ENCODE data around the gene EMILIN1. TPM values are rescaled to one million over a fixed set of nuclear protein-coding genes. Genes with fewer than 3 reads are reported as not detected.
"Not testable (repeated sequence)": the region's sequence is repeated elsewhere in the genome, so short reads cannot be mapped to it uniquely, and the experiment has no call there.

EMILIN1 gene
- total RNA-seq, 1 donor from 2014 or later: 25.8 TPM

DNA sequence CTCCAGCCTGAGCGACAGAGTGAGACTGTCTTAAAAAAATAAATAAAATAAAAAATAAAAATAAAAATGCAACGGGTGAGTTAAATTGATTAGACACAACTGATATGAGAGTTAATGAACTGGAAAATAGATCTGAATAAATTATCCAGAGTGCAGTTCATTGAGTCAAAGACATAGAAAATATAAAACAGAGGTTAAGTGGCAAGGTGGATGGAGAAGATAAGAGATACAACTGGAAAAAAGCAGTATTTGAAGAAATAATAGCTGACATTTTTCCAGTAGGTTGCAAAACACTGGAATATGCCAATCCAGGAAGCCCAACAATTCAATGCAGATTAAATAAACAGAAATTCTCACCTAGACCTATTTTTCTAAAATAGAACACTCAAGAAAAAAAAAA is 29.8 kb downstream of the EMILIN1 start:
- DNase-seq (ENCODE audit: missing footprints) (no peak), ATAC-seq (no peak)
- intact Hi-C loops (cut with DNase I): no loop called here

GRCh38 chr2:27109083-27109482 is 30.7 kb downstream of the EMILIN1 start:
- ATAC-seq (no peak), DNase-seq (ENCODE audit: missing footprints) (no peak)
- intact Hi-C loops (cut with DNase I): no loop called here

DNA sequence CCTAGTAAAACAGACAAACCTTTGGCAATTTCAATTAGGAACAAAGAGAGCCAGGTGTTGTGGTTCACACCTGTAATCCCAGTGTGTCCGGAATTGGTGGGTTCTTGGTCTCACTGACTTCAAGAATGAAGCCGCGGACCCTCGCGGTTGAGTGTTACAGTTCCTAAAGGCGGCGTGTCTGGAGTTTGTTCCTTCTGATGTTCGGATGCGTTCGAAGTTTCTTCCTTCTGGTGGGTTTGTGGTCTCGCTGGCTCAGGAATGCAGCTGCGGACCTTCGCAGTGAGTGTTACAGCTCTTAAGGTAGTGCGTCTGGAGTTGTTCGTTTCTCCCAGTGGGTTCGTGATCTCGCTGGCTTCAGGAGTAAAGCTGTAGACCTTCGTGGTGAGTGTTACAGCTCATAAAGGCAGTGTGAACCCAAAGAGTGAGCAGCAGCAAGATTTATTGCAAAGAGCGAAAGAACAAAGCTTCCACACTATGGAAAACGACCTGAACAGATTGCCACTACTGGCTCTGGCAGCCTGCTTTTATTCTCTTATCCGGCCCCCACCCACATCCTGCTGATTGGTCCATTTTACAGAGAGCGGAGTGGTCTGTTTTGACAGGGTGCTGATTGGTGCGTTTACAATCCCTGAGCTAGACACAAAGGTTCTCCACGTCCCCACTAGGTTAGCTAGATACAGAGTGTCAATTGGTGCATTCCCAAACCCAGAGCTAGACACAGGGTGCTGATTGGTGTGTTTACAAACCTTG is 32.4 kb downstream of the EMILIN1 start:
- DNase-seq (ENCODE audit: missing footprints): peak; percentile 37
- ATAC-seq; intact Hi-C loops (cut with DNase I): not testable (repeated sequence)

GRCh38 chr2:27111392-27112078 is 33.1 kb downstream of the EMILIN1 start:
- DNase-seq (ENCODE audit: missing footprints); ATAC-seq: not testable (repeated sequence)

GRCh38 chr2:27115519-27115918 is 37.1 kb downstream of the EMILIN1 start:
- no peak for DNase-seq (ENCODE audit: missing footprints)
- intact Hi-C loops (cut with DNase I): no loop called here
- no peak for ATAC-seq

More at GRCh38 chr2:27111392-27112078, 33.1 kb downstream of the EMILIN1 start:
- intact Hi-C loops (cut with DNase I): not testable (repeated sequence)

GRCh38 chr2:27117995-27118524 is 39.6 kb downstream of the EMILIN1 start:
- ATAC-seq: no peak

DNA sequence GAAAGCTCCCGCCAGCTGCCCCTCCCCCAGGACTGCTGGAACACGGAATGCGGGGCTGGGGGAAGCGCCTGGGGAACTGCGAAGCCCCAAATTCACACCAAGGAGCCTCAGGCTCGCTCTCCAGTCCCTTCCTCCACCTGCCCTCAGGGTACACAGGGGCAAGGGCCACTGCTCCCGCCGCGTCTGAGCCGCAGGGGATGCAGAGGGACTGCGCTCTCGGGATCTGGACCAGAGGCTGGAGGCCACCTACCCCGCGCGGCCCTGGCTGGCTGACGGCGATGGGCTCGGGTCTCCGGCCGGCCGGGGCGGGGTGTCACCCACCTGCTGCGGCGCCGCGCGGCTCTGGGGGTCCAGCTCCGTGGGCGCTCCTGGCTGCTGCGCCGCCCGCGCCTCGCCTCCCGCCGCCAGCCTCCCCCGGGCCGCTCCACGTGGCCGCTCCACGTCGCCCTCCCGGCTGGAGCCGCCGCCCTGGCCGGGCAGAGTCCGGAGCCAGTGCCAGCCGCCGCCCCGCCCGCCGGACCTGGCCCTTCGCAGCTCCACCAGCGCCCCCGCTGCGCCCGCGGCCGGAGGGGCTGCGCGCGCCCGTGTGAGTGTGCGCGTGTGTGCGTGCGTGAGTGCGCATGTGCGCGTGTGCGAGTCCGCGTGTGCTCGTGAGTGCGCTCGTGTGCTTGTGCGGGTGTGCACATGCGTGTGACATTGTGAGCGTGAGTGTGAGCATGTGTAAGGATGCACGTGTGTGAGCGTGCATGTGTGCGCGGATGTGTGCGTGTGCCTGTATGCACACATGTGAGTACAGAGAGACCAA is 40.3 kb downstream of the EMILIN1 start, which contains the start of gene CGREF1:
Gene CGREF1, minus strand, starts transcription at position 604 of the 805 bp plus-strand sequence. CDS start 14,762 bp downstream, outside the sequence.
- intact Hi-C loops (cut with DNase I): no loop called here
- DNase-seq (ENCODE audit: missing footprints): no peak
- ATAC-seq: no peak

More at GRCh38 chr2:27117995-27118524, 39.6 kb downstream of the EMILIN1 start:
- no peak for DNase-seq (ENCODE audit: missing footprints)
- intact Hi-C loops (cut with DNase I): no loop called here

GRCh38 chr2:27119330-27119670 is 40.9 kb downstream of the EMILIN1 start:
- ATAC-seq; intact Hi-C loops (cut with DNase I); DNase-seq (ENCODE audit: missing footprints): not testable (repeated sequence)

DNA sequence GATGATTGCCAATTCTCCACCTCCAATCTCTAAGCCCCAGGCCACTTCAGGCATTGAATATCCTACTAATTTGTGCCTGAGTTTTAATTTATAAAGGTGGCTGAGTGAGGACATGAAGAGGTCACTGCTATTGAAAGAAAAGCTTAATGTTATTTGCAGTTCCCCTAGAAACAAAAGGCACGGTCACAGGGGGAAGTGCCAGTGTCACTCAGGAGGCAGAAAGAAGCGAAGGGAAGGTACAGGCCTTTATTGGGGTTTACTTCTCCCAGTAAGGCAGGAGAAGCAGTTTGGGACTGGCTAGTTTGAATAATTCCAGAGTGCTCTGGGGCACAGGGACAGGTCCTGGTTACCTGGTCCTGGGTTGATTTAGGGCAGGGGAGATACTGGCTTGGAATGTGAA is 43.5 kb downstream of the EMILIN1 start:
- ATAC-seq (no peak), DNase-seq (ENCODE audit: missing footprints) (no peak)
- intact Hi-C loops (cut with DNase I): no loop called here

DNA sequence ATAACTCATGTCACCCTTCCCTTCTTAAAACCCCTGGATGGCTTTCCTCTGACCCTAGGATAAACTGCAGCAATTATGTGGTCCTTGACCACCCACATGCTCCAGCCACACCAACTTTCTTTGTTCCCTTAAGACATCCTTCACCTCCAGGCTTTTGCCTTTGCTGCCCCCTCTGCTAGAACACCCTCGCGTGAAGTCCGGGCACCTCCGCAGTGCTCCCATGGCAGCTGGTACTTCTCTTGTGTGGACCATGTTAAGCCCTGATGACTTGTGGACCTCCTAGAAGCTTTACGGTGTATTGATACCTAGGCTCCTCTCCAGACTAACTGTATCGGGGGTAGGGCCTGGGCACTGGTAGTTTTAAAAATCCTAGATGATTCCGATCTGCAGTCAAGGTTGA is 44.4 kb downstream of the EMILIN1 start:
- no peak for ATAC-seq
- no peak for DNase-seq (ENCODE audit: missing footprints)
- intact Hi-C loops (cut with DNase I): no loop called here

DNA sequence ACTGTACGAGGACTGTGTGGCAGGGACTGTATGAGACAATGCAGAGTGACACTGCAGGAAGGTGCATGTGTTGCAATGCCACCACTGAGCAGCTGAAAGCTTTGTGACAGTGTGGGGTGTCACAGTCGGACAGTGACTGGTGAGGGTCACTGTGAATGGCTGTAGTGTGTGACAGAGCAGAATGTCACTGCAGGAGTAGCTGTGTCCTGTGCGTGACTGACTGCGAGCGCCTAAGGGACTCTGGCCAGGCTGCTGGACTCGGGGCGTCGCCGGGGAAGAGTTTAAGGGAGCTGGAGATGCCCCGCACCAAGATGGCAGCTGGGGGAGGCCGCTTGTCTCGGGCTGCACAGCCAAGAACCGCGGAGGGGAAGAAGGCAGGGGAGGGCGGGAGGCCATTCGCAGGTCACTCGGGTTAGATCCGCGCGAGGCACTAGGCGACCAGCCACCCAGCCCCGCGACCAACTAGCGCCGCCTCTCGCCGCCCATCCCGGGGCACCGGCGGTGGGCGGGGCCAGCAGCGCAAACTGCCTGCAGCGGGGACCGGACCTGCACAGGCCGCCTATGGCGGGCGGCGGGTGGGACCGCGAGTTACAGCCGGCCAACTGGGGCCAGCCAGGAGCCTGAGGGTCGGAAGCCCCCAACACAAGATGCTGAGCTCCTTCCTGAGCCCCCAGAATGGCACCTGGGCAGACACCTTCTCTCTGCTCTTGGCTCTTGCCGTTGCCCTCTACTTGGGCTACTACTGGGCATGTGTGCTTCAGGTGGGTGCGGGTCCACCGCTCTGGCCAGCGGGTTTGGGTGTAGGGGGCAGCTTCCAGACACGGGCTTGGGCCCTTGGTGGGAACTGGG is 45.1 kb downstream of the EMILIN1 start, which contains the start of gene ABHD1:
Gene ABHD1, plus strand, starts transcription at position 514 of the 849 bp plus-strand sequence. Its CDS starts 134 bp downstream, at position 648.
- peak; percentile 88 for ATAC-seq

DNA sequence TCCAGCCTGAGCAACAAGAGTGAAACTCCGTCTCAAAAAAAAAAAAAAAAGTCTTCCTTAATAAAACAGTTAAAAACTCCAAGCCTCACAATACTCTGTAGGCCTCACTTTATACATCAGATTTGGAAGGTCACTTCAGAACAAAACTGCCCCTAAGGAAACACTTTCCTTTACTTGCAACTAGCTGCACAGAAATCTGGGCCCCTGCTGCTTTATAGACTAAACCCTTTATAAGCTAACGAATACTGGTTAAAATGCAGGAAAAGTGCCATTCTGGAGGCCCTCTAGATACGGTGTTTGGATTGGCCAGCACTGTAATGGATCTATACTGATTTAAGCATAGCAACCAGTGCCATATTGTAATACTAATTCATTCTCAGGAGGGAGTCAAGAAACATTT is 46.7 kb downstream of the EMILIN1 start:
- ATAC-seq (no peak), DNase-seq (ENCODE audit: missing footprints) (no peak)
- intact Hi-C loops (cut with DNase I): no loop called here

More for the DNA sequence above, 45.1 kb downstream of the EMILIN1 start, which contains the start of gene ABHD1:
- intact Hi-C loops (cut with DNase I): no loop called here
- peak; percentile 90 for DNase-seq (ENCODE audit: missing footprints)

- DNase-seq (ENCODE audit: missing footprints): no peak
- ATAC-seq: peak; percentile 23
- intact Hi-C loops (cut with DNase I): no loop called here
These were observed 47.9 kb downstream of the EMILIN1 start for GRCh38 chr2:27126252-27126710.

- intact Hi-C loops (cut with DNase I): no loop called here
- DNase-seq (ENCODE audit: missing footprints) (no peak), ATAC-seq (no peak)
These were observed 49.7 kb downstream of the EMILIN1 start for GRCh38 chr2:27127883-27128667.

DNA sequence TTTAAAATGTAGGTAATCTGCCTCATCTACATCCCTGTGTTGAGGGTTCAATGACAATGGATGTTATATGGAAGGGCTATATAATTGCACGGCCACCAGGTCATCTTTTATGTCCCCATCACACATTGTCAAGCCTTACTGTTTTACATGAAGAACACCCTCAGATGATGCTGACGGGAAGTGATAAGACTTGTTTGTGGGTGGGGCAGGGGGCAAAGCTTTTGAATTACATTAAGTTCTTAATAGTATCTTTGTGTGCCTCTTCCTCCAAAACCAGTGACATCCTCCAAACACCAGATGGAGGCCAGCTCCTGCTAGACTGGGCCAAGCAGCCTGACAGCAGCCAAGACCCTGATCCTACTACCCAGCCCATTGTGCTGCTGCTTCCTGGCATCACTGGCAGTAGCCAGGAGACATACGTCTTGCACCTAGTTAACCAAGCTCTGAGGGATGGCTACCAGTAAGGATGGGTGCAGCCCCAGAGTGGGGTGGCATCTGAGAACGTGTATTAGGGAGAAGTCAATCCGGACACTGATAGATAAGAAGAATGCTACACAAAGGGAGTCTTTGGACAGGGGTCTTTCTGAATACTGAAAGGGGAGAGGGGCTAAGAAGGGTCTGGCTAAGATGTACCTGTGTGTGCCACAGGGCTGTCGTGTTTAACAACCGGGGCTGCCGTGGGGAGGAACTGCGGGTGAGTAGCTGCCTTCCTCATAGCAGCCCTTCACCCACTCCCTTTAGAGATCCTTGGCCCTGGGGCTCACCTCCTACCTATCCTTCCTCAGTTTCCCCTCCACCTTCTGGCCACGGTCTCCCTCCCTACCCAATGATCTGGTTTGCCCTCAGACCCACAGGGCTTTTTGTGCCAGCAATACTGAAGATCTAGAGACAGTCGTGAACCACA is 50.5 kb downstream of the EMILIN1 start:
- no peak for DNase-seq (ENCODE audit: missing footprints)
- ATAC-seq: no peak
- intact Hi-C loops (cut with DNase I): no loop called here

GRCh38 chr2:27130396-27130795 is 52.0 kb downstream of the EMILIN1 start:
- intact Hi-C loops (cut with DNase I): no loop called here
- ATAC-seq (no peak), DNase-seq (ENCODE audit: missing footprints) (no peak)
